Activated T-cell treated with anti-CD3 and anti-CD28 coated beads for 48 hours (primary cell): Measurements from ENCODE around the gene ARHGEF3.

Source experiments
- DNase-seq: peaks from one replicate; pipeline ENCODE4 v3.0.0-alpha.2; 2020; ENCODE audit warnings: low read depth

Gene ARHGEF3

GRCh38 chr3:56680054-56680580, 121.6 kb downstream of the ARHGEF3 start:
- no peak for DNase-seq
